RWPE2 (cell line): Measurements from ENCODE around the gene SLC41A3.

Experiments used
- ATAC-seq: fragments of 200-7000 bp; cut with Tn5 transposase; 3 replicates; pipeline ENCODE4 v1.9.1; 2021; ENCODE audit warnings: low read depth
- DNase-seq: peaks from one replicate; pipeline ENCODE4 v3.0.0-alpha.2; 2020; ENCODE audit warnings: low spot score
- H3K27ac ChIP-seq: fragments of 450-650 bp; 2 replicates; pipeline ENCODE4 v1.5.1; 2017; ENCODE audit warnings: mild to moderate bottlenecking; ENCODE audit not compliant: poor library complexity, severe bottlenecking
- H3K27me3 ChIP-seq: fragments of 250-450 bp; sonication (Bioruptor Pico); 2 replicates; pipeline ENCODE4 v1.5.1; 2021; ENCODE audit warnings: mild to moderate bottlenecking, moderate library complexity; ENCODE audit not compliant: insufficient read depth, poor library complexity, severe bottlenecking
- H3K36me3 ChIP-seq: fragments of 250-450 bp; sonication (Bioruptor Pico); 2 replicates; pipeline ENCODE4 v1.5.1; 2020; ENCODE audit warnings: low read depth, mild to moderate bottlenecking, moderate library complexity
- H3K4me1 ChIP-seq: fragments of 250-450 bp; sonication (Bioruptor Pico); 2 replicates; pipeline ENCODE4 v1.5.1; 2021; ENCODE audit warnings: mild to moderate bottlenecking, moderate library complexity; ENCODE audit not compliant: insufficient read depth, poor library complexity, severe bottlenecking
- H3K4me3 ChIP-seq: fragments of 250-450 bp; sonication (Bioruptor Pico); 2 replicates; pipeline ENCODE4 v1.5.1; 2021; ENCODE audit warnings: mild to moderate bottlenecking, moderate library complexity; ENCODE audit not compliant: severe bottlenecking
- H3K9me3 ChIP-seq: fragments of 250-450 bp; sonication (Bioruptor Pico); 2 replicates; pipeline ENCODE4 v1.5.1; 2021; ENCODE audit warnings: mild to moderate bottlenecking, moderate library complexity; ENCODE audit not compliant: severe bottlenecking
- CTCF ChIP-seq: fragments of 450-650 bp; IDR thresholded peaks from one replicate; pipeline ENCODE4 v1.5.1; 2017; ENCODE audit warnings: mild to moderate bottlenecking, moderate library complexity; ENCODE audit not compliant: poor library complexity, severe bottlenecking

SLC41A3 gene

GRCh38 chr3:126060613-126061145 is 23.2 kb downstream of the SLC41A3 start:
- H3K9me3 ChIP-seq: no peaks in the 10 kb centered on the region
- H3K36me3 ChIP-seq: no peaks in the 10 kb centered on the region
- no peak for DNase-seq
- H3K27me3 ChIP-seq: no peaks in the 10 kb centered on the region
- no peak for ATAC-seq
- H3K4me3 ChIP-seq: no peak overlapping the region
- no peak overlapping the region for H3K27ac ChIP-seq
- H3K4me1 ChIP-seq: peaks cover 17% of the 10 kb centered on the region
- TF ChIP-seq CTCF: no peak

- no peaks in the 10 kb centered on the region for H3K36me3 ChIP-seq
- no peaks in the 10 kb centered on the region for H3K27me3 ChIP-seq
- no peaks in the 10 kb centered on the region for H3K9me3 ChIP-seq
- DNase-seq: no peak
- no peak for TF ChIP-seq CTCF
- H3K4me1 ChIP-seq: peaks cover 20% of the 10 kb centered on the region
- ATAC-seq: no peak
- no peak overlapping the region for H3K4me3 ChIP-seq
- no peak overlapping the region for H3K27ac ChIP-seq
Measured at GRCh38 chr3:126058666-126059065, 25.3 kb downstream of the SLC41A3 start.

GRCh38 chr3:126057936-126058335 is 26.0 kb downstream of the SLC41A3 start:
- Histone ChIP-seq H3K27me3 (no peaks in the 10 kb centered on the region), H3K27ac (peak overlapping the region; percentile 78), H3K4me3 (no peak overlapping the region), H3K36me3 (no peaks in the 10 kb centered on the region), H3K9me3 (no peaks in the 10 kb centered on the region), H3K4me1 (peaks cover 23% of the 10 kb centered on the region)
- no peak for TF ChIP-seq CTCF
- no peak for DNase-seq
- ATAC-seq: no peak

GRCh38 chr3:126057501-126057819 is 26.5 kb downstream of the SLC41A3 start:
- no peak overlapping the region for H3K4me3 ChIP-seq
- ATAC-seq: no peak
- H3K4me1 ChIP-seq: peaks cover 23% of the 10 kb centered on the region
- TF ChIP-seq CTCF: no peak
- peak overlapping the region; percentile 78 for H3K27ac ChIP-seq
- no peaks in the 10 kb centered on the region for H3K9me3 ChIP-seq
- H3K27me3 ChIP-seq: no peaks in the 10 kb centered on the region
- H3K36me3 ChIP-seq: no peaks in the 10 kb centered on the region
- DNase-seq: no peak

GRCh38 chr3:126056681-126057500 is 27.0 kb downstream of the SLC41A3 start:
- ATAC-seq (peak; percentile 81), DNase-seq (no peak)
- no peaks in the 10 kb centered on the region for H3K36me3 ChIP-seq
- TF ChIP-seq CTCF: no peak
- H3K27me3 ChIP-seq: no peaks in the 10 kb centered on the region
- H3K4me1 ChIP-seq: peaks cover 23% of the 10 kb centered on the region
- H3K4me3 ChIP-seq: no peak overlapping the region
- H3K9me3 ChIP-seq: no peaks in the 10 kb centered on the region
- peak overlapping the region; percentile 78 for H3K27ac ChIP-seq
